GM13976 (cell line): Measurements from ENCODE around the gene ARHGEF4.

ENCODE experiments used
- DNase-seq: peaks from one replicate; pipeline ENCODE4 v3.0.0; 2012; ENCODE audit warnings: low spot score
- CTCF ChIP-seq: IDR thresholded peaks from 2 replicates; pipeline ENCODE4 v1.5.1; 2012; ENCODE audit warnings: borderline replicate concordance, mild to moderate bottlenecking; ENCODE audit not compliant: insufficient read depth; ENCODE audit errors: extremely low read depth, missing control alignments, control extremely low read depth
- in situ Hi-C: fragments of 300-500 bp; cut with MboI; formaldehyde crosslinking; loops from one replicate; pipeline ENCODE4 v1.12.0; 2022; ENCODE audit warnings: low sequenced_read_pairs, mixed read lengths, inconsistent platforms; ENCODE audit not compliant: unreplicated experiment

ARHGEF4 gene

GRCh38 chr2:130854301-130854700 lies 17.6 kb downstream of the ARHGEF4 start:
- no peak for DNase-seq
- in situ Hi-C loops = no loop called here
- no peak for TF ChIP-seq CTCF

- no peak for DNase-seq
- in situ Hi-C loops = no loop called here
- TF ChIP-seq CTCF = no peak
Observed at GRCh38 chr2:130864830-130865800, 28.4 kb downstream of the ARHGEF4 start.

GRCh38 chr2:130869441-130870160 lies 32.9 kb downstream of the ARHGEF4 start:
- TF ChIP-seq CTCF = no peak
- no peak for DNase-seq
- in situ Hi-C loops = no loop called here

- no peak for TF ChIP-seq CTCF
- in situ Hi-C loops = no loop called here
- no peak for DNase-seq
Observed at GRCh38 chr2:130870161-130870485, 33.4 kb downstream of the ARHGEF4 start.

- no peak for DNase-seq
- in situ Hi-C loops = no loop called here
- no peak for TF ChIP-seq CTCF
Observed at GRCh38 chr2:130870779-130871178, 34.1 kb downstream of the ARHGEF4 start.

GRCh38 chr2:130871843-130872740 lies 35.4 kb downstream of the ARHGEF4 start:
- no peak for DNase-seq
- no peak for TF ChIP-seq CTCF
- in situ Hi-C loops = no loop called here
